GM12875 (cell line): ENCODE data around the gene FGA.

Experiments
- H3K4me3 ChIP-seq: one replicate; pipeline ENCODE4 v1.5.1; 2011; ENCODE audit warnings: low read depth, low read length, control low read depth
- TF ChIP-seq, protein P1 (sequence below): IDR thresholded peaks from 2 replicates; pipeline ENCODE4 v1.5.1; 2011; ENCODE audit warnings: low read depth, mild to moderate bottlenecking, control low read depth, inconsistent platforms, low read length, moderate library complexity, borderline replicate concordance; ENCODE audit not compliant: insufficient read depth

FGA gene

DNA sequence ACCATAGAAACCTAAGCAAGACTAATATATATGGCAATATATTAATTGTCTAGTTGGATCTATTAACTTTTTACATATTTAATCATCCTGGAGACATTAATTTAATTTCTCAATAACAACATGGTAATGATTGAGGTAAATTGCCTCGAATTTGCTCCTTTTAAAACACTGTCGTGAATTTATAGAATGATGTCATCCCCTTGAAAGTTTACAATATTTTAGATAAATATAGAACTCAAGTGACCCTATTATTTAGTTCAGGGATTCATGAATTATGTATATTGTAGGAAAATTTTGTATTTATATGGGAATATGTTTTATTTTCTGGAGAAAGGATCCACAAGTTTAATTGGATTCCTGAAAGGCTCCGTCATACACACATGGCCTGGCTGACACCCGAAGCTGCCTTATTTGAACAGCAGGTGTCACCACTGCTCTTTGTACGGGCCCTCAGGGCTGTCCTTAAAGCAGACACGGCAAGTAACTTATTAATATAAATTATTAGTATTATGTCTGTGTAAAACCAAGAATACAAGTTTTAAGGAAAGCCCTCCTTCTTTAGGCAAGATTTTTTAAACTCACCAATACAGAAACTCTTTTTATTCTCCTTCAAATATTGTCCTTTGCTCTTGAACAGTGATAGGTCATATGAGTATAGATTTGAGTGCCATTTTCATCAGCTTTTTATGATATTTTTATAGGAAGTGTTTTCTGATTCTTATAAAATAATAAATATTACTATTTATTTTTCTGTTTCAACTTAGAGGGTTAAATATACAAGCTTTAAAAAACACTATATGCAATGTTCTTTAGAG is 38.5 kb downstream of the FGA start:
- TF ChIP-seq, protein P1, sequence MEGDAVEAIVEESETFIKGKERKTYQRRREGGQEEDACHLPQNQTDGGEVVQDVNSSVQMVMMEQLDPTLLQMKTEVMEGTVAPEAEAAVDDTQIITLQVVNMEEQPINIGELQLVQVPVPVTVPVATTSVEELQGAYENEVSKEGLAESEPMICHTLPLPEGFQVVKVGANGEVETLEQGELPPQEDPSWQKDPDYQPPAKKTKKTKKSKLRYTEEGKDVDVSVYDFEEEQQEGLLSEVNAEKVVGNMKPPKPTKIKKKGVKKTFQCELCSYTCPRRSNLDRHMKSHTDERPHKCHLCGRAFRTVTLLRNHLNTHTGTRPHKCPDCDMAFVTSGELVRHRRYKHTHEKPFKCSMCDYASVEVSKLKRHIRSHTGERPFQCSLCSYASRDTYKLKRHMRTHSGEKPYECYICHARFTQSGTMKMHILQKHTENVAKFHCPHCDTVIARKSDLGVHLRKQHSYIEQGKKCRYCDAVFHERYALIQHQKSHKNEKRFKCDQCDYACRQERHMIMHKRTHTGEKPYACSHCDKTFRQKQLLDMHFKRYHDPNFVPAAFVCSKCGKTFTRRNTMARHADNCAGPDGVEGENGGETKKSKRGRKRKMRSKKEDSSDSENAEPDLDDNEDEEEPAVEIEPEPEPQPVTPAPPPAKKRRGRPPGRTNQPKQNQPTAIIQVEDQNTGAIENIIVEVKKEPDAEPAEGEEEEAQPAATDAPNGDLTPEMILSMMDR, result peak; percentile 64

DNA sequence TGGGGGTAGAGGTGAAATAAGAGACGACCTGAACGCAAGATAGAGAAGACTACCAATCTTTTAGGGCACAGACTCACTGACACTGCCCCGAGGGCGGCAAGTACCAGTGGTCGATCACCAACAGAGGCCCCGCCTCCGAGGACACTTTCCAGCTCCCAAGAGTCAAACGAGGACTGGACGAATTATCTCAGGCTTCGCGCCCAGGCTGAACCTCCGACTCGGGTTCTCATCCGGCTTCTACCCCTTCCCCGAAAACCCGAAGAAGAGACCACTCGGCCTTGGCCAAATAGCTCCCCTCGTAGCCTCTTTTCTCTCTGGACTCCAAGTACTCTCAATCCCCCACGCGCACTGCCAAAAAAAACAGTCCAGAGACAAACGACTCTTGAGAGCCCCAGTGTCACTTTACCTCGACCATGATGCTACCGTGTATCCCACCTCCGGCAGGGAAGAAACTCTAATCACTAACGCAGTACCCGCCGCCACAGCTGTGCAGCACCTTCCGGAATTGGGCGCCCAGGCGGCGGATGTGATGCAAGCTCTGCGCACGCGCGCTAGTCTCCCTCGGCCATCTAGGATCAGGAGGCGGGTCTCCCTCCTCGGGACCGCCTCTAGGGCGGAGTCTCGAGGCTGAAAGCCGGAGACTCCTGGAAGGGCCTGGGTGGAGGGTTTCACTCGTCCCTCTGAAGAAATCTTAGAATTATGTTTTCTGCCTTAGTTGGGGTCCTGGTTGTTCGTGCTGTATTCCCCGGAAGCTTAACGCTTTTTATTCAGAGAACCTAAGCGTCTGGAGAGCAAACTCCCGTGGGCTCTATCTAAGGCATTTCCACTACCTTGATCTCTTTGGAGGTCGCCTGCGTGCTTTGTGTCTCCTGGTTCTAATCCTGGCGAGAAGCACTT is 40.4 kb downstream of the FGA start, which contains the start of gene PLRG1:
Gene PLRG1 (minus strand): TSS at position 507 of the 897 bp plus-strand sequence. CDS start 92 bp downstream, at position 415.
- peak within 1 kb of the TSS; percentile 71 for H3K4me3 ChIP-seq
- TF ChIP-seq, protein P1, result no peak

More for the DNA sequence above, 38.5 kb downstream of the FGA start:
- H3K4me3 ChIP-seq, result no peak overlapping the region

DNA sequence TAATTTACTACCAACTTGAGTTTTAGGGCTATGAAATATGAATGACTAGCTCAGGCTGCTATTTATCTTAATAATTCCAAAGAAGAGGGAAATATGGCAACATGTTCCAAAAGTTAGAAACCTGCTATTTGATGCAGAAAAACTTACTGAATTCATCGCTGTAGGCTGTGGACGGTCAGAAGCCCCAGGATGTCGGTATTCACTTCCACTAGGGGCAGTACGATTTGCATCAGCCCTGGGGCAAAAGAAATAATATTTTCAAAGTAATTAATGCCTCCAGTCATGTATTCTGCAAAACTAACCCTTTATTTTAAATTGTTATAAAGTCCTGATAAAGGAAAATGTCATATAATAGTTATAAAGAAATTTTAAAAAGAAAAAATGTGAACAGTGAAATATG is 44.9 kb downstream of the FGA start:
- TF ChIP-seq, protein P1, result 0 out of 2 replicates have a peak, but pooled peaks have one; percentile 8
- H3K4me3 ChIP-seq, result no peak overlapping the region

DNA sequence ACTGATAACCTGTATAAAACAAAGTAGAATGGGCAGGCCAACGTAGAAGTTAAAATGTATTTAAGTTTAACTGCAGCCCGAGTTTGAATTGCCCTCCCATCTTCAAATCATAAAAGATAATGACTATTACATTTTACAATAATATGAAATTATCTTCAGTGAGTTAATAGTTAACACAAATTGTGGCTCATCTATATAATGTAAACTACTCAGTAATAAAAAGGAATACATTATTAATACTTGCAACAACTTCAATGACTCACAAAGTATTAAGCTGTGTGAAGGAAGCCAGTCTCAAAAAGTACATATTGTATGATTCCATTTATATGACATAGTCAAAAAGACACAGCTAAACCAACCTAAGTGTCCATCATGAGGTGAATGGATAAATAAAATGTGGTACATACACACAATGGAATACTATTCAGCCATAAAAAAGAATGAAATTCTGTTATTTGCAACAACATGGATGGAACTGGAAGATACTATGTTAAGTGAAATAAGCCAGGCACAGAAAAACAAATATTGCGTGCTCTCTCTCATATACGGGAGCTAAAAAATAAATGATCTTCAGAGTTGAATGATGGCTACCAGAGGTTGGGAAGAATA is 48.2 kb downstream of the FGA start:
- H3K4me3 ChIP-seq, result no peak overlapping the region
- TF ChIP-seq, protein P1, result no peak
